Suprapubic skin (tissue), 3 donors: ENCODE measurements around the gene ASB18.

Source experiments
- CTCF ChIP-seq, 2 donors: fragments of 200-600 bp in 1 of 2; fragments of 450-650 bp in 1 of 2; sonication (generic) in 1 of 2; IDR thresholded peaks; one replicate each; pipeline ENCODE4 v1.5.1; 2016 to 2019; ENCODE audit warnings: antibody characterized with exemption in 2 of 2, mild to moderate bottlenecking in 1 of 2, moderate library complexity in 1 of 2
- EP300 ChIP-seq: sonication (generic); formaldehyde crosslinking; IDR thresholded peaks from one replicate; pipeline ENCODE4 v1.6.1; 2017; ENCODE audit warnings: antibody characterized with exemption
- POLR2A ChIP-seq, 2 donors: fragments of 450-650 bp; IDR thresholded peaks; one replicate each; pipeline ENCODE4 v1.6.1; 2017; ENCODE audit warnings: antibody characterized with exemption in 2 of 2, mild to moderate bottlenecking in 2 of 2, moderate library complexity in 2 of 2

DNA sequence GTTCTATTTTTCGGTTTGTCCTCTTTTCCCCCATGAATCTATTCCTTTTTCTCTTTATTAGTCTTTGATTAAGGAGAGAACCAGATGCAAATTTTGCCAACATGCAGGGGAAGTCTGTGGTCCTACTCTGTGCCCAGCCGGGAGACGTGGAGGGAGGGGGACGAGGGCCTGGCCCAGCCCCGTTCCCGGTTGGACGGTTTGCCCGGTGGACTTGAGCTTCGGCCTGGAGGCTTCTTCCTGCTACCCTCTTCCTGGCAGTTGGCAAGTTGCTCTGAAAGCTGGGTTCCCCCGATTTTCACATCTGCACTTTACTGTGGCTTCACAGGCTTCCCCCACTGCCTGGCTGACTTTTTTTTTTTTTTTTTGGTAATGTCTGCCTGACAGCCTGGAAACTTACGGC lies 56.7 kb downstream of the ASB18 start:
- TF ChIP-seq POLR2A (IDR thresholded peaks at IDR 0.05) (no peak), CTCF (IDR thresholded peaks at IDR 0.05) (no peak), EP300 (no peak)
